AG08395 (cell line): ENCODE data around the gene PCBP3.
A peak's percentile ranks its signal among the peaks of the same experiment; 100 is the strongest.
"Not testable (repeated sequence)": the region's sequence is repeated elsewhere in the genome, so short reads cannot be mapped to it uniquely, and the experiment has no call there.

Source experiments
- DNase-seq: peaks from one replicate; pipeline ENCODE4 v3.0.0; 2012; ENCODE audit warnings: mixed read lengths, low spot score

The PCBP3 gene

DNA sequence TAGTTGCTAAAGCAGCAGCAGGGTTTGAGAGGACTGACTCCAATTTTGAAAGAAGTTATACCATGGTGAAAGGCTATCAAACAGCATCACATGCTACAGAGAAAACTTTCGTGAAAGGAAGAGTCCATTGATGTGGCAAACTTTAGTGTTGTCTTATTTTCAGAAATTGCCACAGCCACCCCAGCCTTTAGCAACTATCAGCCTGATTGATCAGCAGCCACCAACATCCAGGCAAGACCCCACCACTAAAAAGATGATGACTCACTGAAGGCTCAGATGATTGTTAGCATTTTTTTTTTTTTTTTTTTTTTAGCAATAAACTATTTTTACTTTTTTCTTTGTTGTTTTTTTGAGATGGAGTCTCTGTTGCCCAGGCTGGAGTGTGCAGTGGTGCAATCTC is 35.3 kb downstream of the PCBP3 start:
- not testable (repeated sequence) for DNase-seq

DNA sequence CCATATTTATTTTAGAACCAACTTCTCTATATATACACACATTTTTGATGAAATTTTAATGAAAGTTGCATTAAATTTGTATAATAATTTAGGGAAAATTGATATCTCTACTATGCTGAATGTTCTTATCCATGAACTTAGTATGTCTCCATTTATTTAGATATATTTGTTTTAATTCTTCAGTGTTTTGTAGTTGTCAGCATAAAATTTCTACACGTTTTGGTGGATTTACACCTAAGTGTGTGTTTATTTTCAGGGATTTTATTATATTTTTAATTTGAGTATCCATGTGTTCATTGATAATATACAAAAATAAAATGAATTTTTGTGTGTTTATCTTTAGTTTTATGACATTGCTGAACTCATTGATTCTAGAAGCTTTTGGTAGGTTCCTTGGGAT is 36.7 kb downstream of the PCBP3 start:
- DNase-seq = no peak

DNA sequence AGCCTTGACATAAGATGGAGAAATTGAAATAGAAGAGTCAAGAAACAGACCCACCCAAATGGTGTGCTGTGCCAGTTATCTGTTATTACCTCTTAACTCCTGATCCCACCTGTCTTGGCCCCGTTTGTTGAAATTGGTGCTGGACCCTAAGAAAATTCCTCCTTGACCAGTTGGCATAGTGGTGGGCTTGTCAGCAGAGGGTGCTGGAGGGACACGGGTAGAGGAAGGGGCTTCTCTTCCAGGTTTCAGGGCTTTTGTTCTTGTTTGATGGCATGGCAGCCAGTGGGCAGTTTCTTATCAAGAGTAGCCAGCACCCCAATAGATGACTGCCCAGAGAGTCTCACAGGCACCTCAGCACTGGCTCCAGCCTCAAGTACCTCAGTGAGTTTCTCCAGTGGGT is 51.6 kb downstream of the PCBP3 start:
- DNase-seq = no peak

DNA sequence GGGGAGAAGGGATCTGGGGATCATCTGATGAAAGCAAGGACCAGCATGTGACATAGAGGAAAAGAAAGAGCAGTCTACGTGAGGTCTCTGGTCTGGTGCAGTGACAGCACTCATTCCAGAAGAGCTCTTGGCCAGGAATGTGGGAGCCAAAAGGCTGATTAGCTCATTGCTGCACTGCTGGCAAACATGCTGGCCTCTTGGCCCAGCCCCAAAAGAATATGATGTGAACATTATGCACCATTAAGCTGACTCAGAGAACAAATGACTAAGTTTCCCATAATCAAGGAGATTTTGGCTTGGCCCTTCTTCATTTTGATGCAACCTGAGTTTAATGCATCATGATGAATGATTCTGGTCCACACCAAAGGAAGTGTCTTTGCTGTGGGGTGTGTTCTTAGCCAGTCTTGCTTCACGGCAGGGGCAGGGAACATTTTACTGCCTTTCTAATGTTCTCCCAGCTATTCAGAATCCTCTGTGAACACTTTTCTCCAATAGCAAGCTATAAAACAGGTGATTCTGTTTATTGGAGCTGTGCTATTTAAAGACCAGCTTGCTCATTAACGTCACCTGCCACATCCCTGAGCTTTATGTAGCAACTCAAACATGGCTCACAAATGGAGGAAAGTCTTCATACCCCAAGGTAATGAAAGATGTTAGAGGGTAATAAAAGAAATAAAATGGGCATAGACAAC is 55.1 kb downstream of the PCBP3 start:
- peak; percentile 89 for DNase-seq

DNA sequence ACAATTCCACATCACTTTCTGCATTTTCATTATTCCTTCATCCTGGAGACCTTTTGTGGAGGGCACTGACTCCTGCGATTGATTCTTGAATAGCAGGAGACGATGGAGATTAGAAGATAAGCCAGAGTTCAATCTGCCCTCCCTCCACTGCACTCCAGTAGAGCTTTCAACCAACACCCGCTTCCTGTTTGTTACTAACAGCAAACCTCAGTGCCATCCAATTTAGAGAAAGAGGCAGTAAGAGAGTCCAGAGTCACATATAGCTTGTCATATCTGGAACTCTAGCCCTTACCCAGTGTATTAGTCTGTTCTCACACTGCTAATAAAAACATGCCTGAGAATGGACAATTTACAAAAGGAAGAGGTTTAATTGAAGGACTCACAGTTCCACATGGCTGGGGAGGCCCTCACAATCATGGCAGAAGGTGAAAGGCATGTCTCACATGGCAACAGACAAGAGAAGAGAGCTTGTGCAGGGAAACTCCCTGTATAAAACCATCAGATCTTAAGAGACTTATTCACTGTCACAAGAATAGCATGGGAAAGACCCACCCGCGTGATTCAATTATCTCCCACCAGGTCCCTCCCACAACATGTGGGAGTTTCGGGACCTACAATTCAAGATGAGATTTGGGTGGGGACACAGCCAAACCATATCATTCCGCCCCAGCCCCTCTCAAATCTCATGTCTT is 55.9 kb downstream of the PCBP3 start:
- no peak for DNase-seq

DNA sequence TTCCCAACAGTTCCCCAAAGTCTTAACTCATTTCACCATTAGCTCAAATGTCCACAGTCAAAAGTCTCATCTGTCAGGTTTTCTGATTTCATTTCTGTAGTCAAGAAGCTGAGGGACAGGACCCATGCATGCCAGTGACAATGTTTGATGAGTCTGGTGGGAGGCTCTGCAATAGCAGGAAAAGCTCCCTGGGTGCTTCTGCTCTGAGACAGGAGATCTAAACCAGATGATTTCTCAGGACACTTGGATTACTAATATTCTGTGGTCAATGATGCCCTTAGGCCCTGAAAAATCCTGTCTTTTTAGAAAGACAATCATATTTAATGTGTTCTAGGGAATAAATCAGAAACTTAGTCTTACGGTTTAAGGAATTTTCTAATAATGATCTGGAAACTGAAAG is 56.4 kb downstream of the PCBP3 start:
- peak; percentile 43 for DNase-seq

DNA sequence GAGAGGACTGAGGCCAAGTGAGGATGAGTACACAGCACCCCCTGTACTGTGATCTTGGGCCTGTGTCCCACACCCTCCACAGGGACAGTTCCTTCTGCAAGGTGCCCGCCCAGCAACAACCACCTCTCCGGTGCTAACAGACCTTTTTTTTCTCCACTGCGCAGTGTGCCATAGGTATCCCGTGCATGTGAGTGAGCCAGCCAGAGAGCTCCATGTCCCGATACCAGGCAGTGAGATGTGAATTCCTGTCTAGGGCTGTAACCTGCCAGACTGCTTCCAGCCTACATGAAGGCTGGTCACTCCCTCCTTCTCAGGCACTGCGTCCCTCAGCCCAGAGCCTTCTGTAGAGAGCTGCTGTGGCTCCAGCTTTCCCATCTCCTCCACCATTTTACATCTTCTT is 56.9 kb downstream of the PCBP3 start:
- no peak for DNase-seq

DNA sequence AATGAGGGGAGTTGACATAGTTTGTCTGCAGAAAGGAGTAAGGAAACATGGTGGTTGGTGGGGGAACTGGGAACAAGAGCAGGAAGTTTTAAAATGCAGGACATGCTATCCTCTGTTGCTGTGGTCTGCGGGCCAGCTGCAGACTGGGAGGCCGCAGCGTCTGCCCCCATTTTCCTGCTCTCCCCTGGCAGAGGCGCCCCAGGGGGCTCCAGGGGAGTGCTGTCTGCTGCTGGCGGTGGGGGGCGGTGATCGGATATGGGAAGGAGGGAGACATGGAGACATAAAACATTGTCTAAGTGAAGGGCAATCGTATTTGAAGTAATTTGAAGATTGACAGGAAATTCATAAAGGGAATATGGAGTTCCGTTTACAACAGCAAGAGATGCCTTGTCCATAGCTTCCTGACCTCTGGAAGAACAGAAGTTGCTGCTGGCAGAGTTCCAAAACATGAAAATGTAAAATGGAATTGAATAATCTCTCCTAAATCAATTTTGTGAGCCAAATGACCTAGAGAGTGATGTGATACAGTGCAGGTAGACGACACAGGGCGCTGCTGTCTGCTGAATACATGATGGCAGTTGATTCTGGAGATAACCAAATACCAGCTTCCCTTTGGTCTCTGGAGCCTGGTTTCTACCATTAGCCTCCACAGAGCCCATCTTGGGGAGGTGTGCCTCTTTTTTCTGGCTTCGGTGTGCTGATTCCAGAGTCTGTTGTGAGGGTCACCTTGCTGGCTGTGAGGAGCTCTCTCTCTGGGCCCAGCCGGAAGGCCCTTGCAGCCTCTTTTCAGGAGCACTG is 61.0 kb downstream of the PCBP3 start:
- DNase-seq = no peak

DNA sequence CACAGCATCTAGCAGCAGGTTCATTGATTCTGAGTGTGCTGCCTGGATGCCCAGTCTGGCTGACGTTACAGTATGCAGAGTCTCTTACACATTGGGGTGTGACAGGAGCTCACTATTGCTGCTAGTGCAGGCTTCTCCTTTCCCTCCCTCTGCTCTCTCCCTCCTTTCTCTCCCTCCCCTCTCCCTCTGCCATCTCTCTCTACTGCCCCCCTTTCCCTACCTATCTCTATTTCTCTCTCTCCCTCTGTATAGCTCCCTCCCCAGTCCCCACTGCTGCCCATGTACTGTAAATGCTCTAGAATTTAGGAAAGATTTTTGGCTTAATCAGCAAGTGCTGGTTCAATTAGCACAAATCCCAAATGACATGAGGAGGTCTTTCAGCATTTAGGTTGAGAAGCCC is 62.8 kb downstream of the PCBP3 start:
- DNase-seq = no peak

DNA sequence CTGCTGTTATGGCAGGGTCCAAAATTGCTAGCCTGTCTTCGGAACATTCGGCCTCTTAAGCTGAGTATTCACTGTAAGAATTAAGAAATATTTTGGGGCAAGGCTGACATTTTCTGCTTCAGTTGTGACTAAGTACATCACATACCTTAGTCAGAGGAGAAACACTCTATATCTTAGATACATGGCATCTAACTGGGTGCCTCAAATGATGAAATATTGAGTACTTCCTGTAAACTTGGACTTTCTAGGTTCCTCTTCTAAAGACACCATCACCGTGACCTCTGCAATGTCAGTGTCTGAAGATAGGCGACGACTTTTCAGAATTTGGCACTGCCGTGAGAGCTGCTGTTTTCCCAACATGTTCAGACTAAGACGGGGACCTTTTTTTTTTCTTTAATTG is 65.6 kb downstream of the PCBP3 start:
- peak; percentile 19 for DNase-seq

DNA sequence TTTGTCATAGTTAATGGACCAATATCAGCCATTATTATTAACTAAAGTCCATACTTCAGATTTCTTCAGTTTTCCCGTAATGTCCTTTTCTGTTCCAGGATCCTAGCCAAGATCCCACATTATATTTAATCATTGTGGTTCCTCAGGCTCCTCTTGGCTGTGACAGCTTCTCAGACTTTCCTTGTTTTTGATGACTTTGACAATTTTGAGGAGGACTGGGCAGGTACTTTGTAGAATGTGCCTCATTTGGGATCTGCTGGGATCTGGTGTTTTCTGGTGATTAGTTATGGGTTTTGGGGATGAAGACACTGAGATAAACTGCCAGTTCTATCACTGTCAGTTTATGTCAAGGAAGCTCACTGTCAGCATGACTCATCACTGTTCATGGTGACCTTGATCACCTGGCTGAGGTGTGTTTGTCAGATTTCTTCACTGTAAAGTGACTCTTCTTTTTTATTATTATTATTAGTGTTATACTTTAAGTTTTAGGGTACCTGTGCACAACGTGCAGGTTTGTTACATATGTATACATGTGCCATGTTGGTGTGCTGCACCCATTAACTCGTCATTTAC is 66.3 kb downstream of the PCBP3 start:
- no peak for DNase-seq

DNA sequence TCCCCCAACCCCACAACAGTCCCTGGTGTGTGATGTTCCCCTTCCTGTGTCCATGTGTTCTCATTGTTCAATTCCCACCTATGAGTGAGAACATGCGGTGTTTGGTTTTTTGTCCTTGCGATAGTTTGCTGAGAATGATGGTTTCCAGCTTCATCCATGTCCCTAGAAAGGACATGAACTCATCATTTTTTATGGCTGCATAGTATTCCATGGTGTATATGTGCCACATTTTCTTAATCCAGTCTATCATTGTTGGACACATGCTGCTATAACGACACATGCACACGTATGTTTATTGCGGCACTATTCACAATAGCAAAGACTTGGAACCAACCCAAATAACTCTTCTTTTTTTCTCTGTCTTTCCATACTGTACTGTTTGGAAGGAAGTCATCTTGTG is 66.8 kb downstream of the PCBP3 start:
- DNase-seq = not testable (repeated sequence)

DNA sequence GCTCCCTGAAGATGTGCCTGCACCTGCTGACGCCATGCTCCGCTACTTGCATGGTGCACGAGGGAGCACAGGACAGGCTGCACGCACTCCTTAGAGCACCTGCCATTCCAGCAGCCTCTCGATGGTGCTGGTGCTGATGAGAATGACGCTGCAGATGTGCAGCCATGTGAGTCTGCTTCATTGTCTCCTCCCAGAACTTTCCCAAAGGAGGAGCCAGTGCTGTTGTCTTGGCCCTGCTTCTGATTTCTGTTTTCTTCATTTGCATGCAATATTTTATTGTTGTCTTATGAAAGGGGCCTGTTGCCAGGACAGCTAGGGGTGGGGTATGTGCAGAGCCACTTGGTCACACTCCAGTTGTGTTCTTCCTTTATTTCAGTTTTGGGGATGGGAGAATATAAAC is 70.1 kb downstream of the PCBP3 start:
- no peak for DNase-seq

DNA sequence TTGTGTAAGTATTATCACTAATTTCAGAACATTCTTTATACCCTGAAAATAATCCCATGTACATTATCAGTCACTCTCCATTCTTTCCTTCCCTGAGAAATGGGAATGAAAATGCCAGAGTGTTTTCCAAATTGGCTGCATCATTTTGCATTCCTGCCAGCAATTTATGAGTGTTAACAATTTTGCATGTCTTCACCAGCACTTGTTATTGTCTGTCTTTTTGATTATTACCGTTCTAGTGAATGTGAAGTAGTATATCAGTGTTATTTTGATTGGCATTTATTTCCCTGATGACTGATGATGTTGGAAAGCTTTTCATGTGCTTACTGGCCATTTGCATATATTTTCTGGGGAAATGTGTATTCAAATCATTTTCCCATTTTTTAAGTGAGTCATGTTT is 71.9 kb downstream of the PCBP3 start:
- no peak for DNase-seq

DNA sequence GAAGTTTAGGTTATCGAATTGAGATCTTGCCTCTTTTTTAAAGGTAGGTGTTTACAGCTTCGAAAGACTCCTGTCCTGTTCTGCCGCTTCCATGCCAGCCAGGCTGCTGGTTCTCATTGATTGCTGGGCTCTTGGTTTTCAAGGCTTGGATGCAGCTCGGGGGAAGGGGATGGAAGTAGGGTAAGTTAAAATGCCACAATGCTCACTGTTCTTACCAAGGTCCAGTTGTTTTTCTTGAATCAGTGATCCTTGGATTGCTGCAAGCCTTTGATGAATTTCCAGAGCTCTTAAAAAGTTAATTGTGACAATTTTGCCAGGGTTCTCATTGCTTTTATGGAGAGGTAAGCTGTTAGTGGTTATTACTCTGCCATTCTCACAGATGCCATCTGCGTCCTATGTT is 74.9 kb downstream of the PCBP3 start:
- no peak for DNase-seq

DNA sequence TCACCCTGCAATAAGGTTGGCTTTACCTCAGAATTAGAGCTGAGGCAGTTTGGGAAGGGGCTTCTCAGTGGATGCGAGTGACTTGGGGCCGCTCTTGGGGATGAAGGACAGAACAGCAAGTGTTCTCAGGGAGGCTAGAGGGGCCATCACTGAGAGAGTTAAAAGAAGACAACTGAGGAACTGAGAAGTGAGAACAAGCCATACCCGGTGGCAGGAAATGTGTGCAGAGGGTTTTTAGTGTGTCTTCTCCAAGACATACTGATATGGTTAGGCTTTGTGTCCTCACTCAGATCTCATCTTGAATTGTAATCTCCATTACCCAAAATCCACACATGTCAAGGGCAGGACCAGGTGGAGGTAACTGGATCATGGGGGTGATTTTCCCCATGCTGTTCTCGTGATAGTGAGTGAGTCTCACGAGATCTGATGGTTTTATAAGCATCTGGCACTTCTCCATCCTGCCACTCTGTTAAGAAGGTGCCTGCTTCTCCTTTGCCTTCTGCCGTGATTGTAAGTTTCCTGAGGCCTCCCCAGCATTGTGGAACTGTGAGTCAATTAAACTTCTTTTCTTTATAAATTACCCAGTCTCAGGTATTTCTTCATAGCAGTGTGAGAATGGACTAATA is 75.8 kb downstream of the PCBP3 start:
- DNase-seq = no peak

DNA sequence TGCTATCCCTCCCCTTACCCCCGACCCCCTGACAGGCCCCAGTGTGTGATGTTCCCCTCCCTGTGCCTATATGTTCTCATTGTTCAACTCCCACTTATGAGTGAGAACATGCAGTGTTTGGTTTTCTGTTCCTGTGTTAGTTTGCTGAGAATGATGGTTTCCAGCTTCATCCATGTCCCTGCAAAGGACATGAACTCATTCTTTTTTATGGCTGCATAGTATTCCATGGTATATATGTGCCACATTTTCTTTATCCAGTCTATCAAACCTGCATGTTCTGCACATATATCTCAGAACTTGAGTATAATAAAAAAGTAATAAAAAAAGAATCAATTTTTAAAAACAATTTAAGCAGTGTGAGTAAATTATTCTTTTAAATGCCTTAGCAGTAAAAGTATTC is 76.7 kb downstream of the PCBP3 start:
- DNase-seq = not testable (repeated sequence)

DNA sequence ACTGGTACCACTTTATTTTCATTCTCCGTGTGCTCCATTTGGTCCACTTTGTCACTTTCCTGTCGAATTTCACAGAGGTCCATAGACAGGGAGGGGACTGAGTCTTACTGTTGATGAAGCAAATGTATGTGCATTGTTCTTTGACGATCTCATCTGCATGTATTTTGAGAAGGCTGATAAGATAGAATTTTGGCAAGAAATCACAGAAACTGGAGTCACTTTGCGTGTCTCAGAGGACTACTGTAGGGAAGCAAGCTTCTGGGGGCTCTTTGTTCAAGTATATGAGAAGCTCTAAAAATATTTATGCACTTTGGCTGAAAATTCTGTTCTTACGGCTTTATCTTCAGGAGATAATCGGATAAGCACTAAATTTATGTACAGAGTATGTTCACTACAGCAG is 78.1 kb downstream of the PCBP3 start:
- DNase-seq = no peak

DNA sequence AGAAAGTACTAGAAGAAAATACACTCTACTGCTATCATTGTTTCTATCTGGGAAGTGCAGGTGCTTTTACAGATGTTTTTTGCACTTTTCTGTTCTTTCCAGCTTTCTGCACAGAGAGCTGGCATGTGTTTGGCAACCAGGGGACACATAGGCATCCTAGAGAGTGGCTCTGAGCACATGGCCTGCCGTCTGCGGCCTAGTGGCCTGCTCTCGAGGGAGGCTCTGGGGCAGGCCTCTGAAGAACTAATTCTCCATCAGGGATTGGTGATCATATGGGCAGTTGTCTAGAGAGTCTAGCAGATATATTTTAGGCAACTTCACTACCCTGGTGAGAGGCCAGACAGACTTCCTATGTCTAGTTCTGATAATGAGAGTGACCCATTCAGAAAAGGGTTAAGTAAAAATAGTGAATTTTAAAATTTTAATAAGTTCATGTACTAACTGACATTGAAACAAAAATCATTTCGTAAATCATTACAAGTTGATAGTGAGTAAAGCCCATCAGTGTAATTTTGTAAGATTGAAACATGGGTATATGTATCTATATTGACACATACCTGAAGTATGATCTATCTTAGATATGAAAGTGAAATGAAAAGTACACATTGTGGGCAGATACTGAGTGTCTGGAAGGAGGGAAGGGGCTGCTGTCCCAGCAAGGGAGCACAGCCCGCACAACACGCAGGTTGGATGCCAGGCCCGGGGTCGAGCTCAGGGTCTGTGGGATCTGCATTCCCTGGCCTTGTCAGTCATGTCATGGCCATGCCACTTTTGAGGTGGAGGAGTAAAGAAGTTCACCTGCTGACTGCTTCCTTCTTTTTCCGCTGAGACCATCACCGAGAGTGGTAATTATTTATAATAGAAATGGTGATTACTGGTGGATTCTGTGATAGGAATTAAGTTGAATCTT is 79.8 kb downstream of the PCBP3 start:
- no peak for DNase-seq

DNA sequence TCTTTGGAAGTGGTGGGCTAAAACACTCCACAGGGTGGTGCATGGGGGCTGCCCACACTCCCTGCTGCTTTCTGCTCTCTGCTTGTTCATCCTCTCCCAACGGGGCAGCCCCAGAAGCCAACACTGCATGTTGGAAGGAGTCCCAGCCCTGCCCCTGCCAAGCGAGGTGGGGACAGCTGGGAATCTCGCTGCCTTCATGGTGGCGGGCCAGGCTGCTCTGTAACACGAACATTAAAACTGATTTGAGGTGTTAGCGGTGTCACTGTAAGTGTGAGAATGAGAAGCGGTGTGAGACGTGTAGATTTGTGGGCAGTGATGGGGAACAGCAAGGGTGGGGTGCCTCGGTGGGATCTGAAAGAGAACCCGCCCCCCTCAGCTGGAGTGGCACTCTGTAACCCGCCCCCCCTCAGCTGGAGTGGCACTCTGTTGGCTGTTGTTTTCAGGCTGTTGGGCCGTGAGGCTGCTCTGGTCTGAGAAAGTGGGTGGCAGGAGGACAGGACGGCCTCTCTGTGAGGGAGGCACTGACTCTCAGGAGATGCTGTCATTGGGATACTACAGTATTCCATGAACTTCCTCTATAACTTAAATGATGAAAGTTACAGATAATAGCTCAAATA is 80.9 kb downstream of the PCBP3 start:
- no peak for DNase-seq
